GM12878 (cell line): ENCODE data around the gene TAMALIN. TPM values are rescaled to one million over a fixed set of nuclear protein-coding genes. Genes with fewer than 3 reads are reported as not detected.

Source experiments
- ATAC-seq: fragments of 200-7000 bp; cut with Tn5 transposase; 3 replicates; pipeline ENCODE4 v1.9.1; 2020; ENCODE audit warnings: mild to moderate bottlenecking, moderate library complexity
- BruUV-seq: library from RNA; stranded (reverse); fragments of 400-500 nt; replicated peaks from 2 replicates; lab custom pipeline; 2021; lab: Mats Ljungman, UMichigan
- CTCF ChIA-PET: fragments of 300-600 bp; sonication (Branson Sonifier 250); formaldehyde crosslinking; extraction: SDS; loops from one replicate; lab custom pipeline; 2021; ENCODE audit warnings: inconsistent platforms; lab: Yijun Ruan, JAX
- POLR2A ChIA-PET: fragments of 350-600 bp; formaldehyde crosslinking; extraction: SDS; loops from one replicate; lab custom pipeline; 2021; ENCODE audit warnings: inconsistent platforms; lab: Charles Lee
- RAD21 ChIA-PET: fragments of 300-600 bp; sonication (Branson Sonifier 250); formaldehyde crosslinking; loops from one replicate; lab custom pipeline; 2023; ENCODE audit warnings: antibody characterized with exemption; ENCODE audit not compliant: unreplicated experiment; lab: Charles Lee
- SMC1A ChIA-PET: fragments of 300-600 bp; sonication (Branson Sonifier 250); formaldehyde crosslinking; loops from one replicate; lab custom pipeline; 2023; ENCODE audit not compliant: unreplicated experiment, uncharacterized antibody; lab: Charles Lee
- DNase-seq: peaks from one replicate; pipeline ENCODE4 v3.0.0-alpha.2; 2011; ENCODE audit warnings: low read depth, low spot score
- FAIRE-seq: peaks from 3 replicates; lab custom pipeline; 2011; peaks lifted over from hg19 to GRCh38; lab: Jason Lieb, UNC
- H2AFZ ChIP-seq: 2 replicates; pipeline ENCODE4 v1.6.0; 2011; ENCODE audit warnings: low read depth, low read length, control low read depth; ENCODE audit not compliant: control insufficient read depth
- H3K27ac ChIP-seq: 2 replicates; pipeline ENCODE4 v1.5.1; 2011; ENCODE audit warnings: control low read depth; ENCODE audit not compliant: control insufficient read depth, insufficient read depth
- H3K27me3 ChIP-seq, 2 experiments: replicated peaks in 1 of 2; 2 replicates each; pipeline versions ENCODE4 v1.6.0 to v1.6.1; 2011; ENCODE audit warnings: low read length in 1 of 2; ENCODE audit not compliant: control insufficient read depth in 2 of 2, insufficient read depth in 2 of 2
- H3K36me3 ChIP-seq, 2 experiments: 2 replicates each; pipeline ENCODE4 v1.5.1; 2011; ENCODE audit warnings: low read length in 1 of 2; ENCODE audit not compliant: control insufficient read depth in 2 of 2, insufficient read depth in 2 of 2
- H3K4me1 ChIP-seq: 2 replicates; pipeline ENCODE4 v1.6.1; 2011; ENCODE audit warnings: mild to moderate bottlenecking, low read length, moderate library complexity, mixed read lengths; ENCODE audit not compliant: control insufficient read depth, insufficient read depth
- H3K4me2 ChIP-seq: 2 replicates; pipeline ENCODE4 v1.6.0; 2011; ENCODE audit warnings: control low read depth; ENCODE audit not compliant: control insufficient read depth, insufficient read depth
- H3K4me3 ChIP-seq: fragments of 200-600 bp; sonication (generic); 2 replicates; pipeline ENCODE4 v1.5.1; 2016
- H3K79me2 ChIP-seq: 2 replicates; pipeline ENCODE4 v1.6.0; 2011; ENCODE audit warnings: low read length; ENCODE audit not compliant: control insufficient read depth, insufficient read depth
- H3K9ac ChIP-seq: 2 replicates; pipeline ENCODE4 v1.8.0; 2011; ENCODE audit warnings: low read length, control low read depth, mixed read lengths; ENCODE audit not compliant: control insufficient read depth, insufficient read depth
- H3K9me3 ChIP-seq: replicated peaks from 3 replicates; pipeline ENCODE4 v1.5.1; 2011; ENCODE audit warnings: mild to moderate bottlenecking, low read length; ENCODE audit not compliant: control insufficient read depth, insufficient read depth
- H4K20me1 ChIP-seq: 2 replicates; pipeline ENCODE4 v1.6.0; 2011; ENCODE audit not compliant: control insufficient read depth, insufficient read depth
- BMI1 ChIP-seq: fragments of 450-650 bp; IDR thresholded peaks from 2 replicates; pipeline ENCODE4 v1.6.1; 2016; ENCODE audit warnings: mild to moderate bottlenecking, moderate library complexity, borderline replicate concordance
- MEF2A ChIP-seq: IDR thresholded peaks from 2 replicates; pipeline ENCODE4 v1.6.1; 2011; ENCODE audit warnings: low read depth, mild to moderate bottlenecking, low read length, moderate library complexity; ENCODE audit not compliant: insufficient read depth
- MYC ChIP-seq: IDR thresholded peaks from 2 replicates; pipeline ENCODE4 v1.6.1; 2011; ENCODE audit warnings: mild to moderate bottlenecking, low read length, moderate library complexity, inconsistent platforms; ENCODE audit not compliant: insufficient read depth, insufficient replicate concordance, insufficient read length, severe bottlenecking
- NFXL1 ChIP-seq: fragments of 450-650 bp; IDR thresholded peaks from 2 replicates; pipeline ENCODE4 v1.6.1; 2017; ENCODE audit warnings: antibody characterized with exemption, mild to moderate bottlenecking, borderline replicate concordance
- NFYB ChIP-seq: IDR thresholded peaks from 2 replicates; pipeline ENCODE4 v1.6.1; 2011; ENCODE audit warnings: low read depth, mild to moderate bottlenecking, low read length, improper control_type of control experiment, moderate library complexity; ENCODE audit not compliant: insufficient read depth
- NRF1 ChIP-seq: conservative IDR thresholded peaks from 2 replicates; pipeline ENCODE4 v1.6.1; 2011; ENCODE audit warnings: mild to moderate bottlenecking, low read depth, low read length, improper control_type of control experiment
- PAX8 ChIP-seq: fragments of 450-650 bp; IDR thresholded peaks from 2 replicates; pipeline ENCODE4 v1.6.1; 2017; ENCODE audit warnings: mild to moderate bottlenecking, moderate library complexity
- SMAD5 ChIP-seq: IDR thresholded peaks from 2 replicates; pipeline ENCODE4 v1.6.1; 2016; ENCODE audit warnings: antibody characterized with exemption, low read depth
- TCF12 ChIP-seq: IDR thresholded peaks from 2 replicates; pipeline ENCODE4 v1.6.1; 2011; ENCODE audit warnings: low read depth, mild to moderate bottlenecking, low read length
- ZNF274 ChIP-seq: IDR thresholded peaks from one replicate; pipeline ENCODE4 v1.8.0; 2011; ENCODE audit not compliant: insufficient read length, insufficient read depth
- WGBS: methylation state at CpG from one replicate; pipeline ENCODE4 v1.1.6; 2016; ENCODE audit warnings: low lambda C conversion rate; ENCODE audit not compliant: insufficient replicate concordance, insufficient coverage; ENCODE audit errors: missing lambda C conversion rate; 5-methylcytosine and 5-hydroxymethylcytosine counted together
- in situ Hi-C: fragments of 300-500 bp; cut with MboI; formaldehyde crosslinking; loops from 9 replicates; pipeline ENCODE4 v1.14.3; 2018; ENCODE audit warnings: mixed read lengths
- intact Hi-C: fragments of 100-400 bp; cut with micrococcal nuclease; formaldehyde crosslinking; loops from one replicate; pipeline ENCODE4 v1.14.2; 2022; ENCODE audit not compliant: unreplicated experiment
- polyA plus RNA-seq, 11 experiments: library from polyadenylated mRNA; depleted of rRNA in 4 of 11; unstranded in 6 of 11; stranded (reverse) in 5 of 11; fragments of >200 nt; fragmentation: Nextera tagmentation in 4 of 11; fragmentation: Illumina TruSeq in 1 of 11; extraction: Ambion mirVana in 4 of 11; extraction: Trizol in 1 of 11; gene quantifications; 1 replicate in 1 of 11; 2 replicates in 10 of 11; pipeline versions ENCODE4 v1.2.1 to v1.2.3, GENCODE V29; 2011 to 2016; ENCODE audit warnings: inconsistent platforms in 2 of 11, missing spikeins in 2 of 11, low read depth in 1 of 11
- total RNA-seq, 4 experiments: library from RNA; depleted of rRNA in 3 of 4; stranded (reverse); fragments of >200 nt in 3 of 4; fragmentation: Illumina TruSeq in 1 of 4; extraction: Trizol in 1 of 4; gene quantifications; 2 replicates each; pipeline versions ENCODE4 v1.2.1 to v1.2.3, GENCODE V29; 2013 to 2021
- TF ChIP-seq, protein P1 (sequence below): IDR thresholded peaks from 2 replicates; pipeline ENCODE4 v1.6.1; 2012; ENCODE audit warnings: low read length, inconsistent platforms
- TF ChIP-seq, protein P2 (sequence below): fragments of 450-650 bp; formaldehyde crosslinking; IDR thresholded peaks from 2 replicates; pipeline ENCODE4 v1.4.0; 2020; ENCODE audit warnings: mild to moderate bottlenecking, moderate library complexity
- TF ChIP-seq, protein P3 (sequence below): fragments of 450-650 bp; IDR thresholded peaks from 2 replicates; pipeline ENCODE4 v1.6.1; 2017; ENCODE audit warnings: low read depth, mild to moderate bottlenecking, moderate library complexity
- TF ChIP-seq, protein P4 (sequence below): IDR thresholded peaks from 2 replicates; pipeline ENCODE4 v1.6.1; 2011; ENCODE audit warnings: low read depth, mild to moderate bottlenecking, low read length, moderate library complexity, borderline replicate concordance; ENCODE audit errors: extremely low read depth
- TF ChIP-seq, protein P5 (sequence below): fragments of 450-650 bp; IDR thresholded peaks from 2 replicates; pipeline ENCODE4 v1.6.1; 2016; ENCODE audit warnings: mild to moderate bottlenecking

TAMALIN gene
- total and polyA plus RNA-seq, 10 of the 15 experiments (the other 5 are each of a cell fraction or from before 2014, with no cell fraction given): 0.09 to 0.58 (median 0.19) TPM; not detected in 4

DNA sequence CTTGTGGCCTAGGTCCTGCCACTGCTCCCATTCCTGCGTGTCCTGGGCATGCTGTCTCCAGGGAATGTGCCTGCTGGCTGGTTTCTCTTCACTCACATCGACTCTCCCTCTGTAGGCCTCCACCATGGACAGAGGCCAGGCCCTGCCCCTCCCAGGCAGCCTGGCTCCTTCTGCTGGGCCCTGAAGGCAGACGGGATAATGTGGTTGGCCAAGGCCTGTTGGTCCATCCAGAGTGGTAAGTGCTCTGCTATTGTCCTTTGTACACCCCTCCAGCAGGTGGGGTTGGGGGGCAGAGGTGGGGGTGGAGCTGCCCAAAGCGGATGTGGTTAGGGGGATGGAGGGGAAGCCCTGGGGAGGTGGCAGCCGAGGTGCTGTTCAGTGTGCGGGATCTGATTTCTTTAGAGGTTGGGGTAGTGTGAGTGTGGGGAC, 35.0 kb downstream of the TAMALIN start:
- WGBS: 50% methylated on average over 4 of the region's 6 CpGs
- TF ChIP-seq, protein P1, sequence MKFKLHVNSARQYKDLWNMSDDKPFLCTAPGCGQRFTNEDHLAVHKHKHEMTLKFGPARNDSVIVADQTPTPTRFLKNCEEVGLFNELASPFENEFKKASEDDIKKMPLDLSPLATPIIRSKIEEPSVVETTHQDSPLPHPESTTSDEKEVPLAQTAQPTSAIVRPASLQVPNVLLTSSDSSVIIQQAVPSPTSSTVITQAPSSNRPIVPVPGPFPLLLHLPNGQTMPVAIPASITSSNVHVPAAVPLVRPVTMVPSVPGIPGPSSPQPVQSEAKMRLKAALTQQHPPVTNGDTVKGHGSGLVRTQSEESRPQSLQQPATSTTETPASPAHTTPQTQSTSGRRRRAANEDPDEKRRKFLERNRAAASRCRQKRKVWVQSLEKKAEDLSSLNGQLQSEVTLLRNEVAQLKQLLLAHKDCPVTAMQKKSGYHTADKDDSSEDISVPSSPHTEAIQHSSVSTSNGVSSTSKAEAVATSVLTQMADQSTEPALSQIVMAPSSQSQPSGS: no peak
- no peak for TF ChIP-seq PAX8
- TF ChIP-seq, protein P2, sequence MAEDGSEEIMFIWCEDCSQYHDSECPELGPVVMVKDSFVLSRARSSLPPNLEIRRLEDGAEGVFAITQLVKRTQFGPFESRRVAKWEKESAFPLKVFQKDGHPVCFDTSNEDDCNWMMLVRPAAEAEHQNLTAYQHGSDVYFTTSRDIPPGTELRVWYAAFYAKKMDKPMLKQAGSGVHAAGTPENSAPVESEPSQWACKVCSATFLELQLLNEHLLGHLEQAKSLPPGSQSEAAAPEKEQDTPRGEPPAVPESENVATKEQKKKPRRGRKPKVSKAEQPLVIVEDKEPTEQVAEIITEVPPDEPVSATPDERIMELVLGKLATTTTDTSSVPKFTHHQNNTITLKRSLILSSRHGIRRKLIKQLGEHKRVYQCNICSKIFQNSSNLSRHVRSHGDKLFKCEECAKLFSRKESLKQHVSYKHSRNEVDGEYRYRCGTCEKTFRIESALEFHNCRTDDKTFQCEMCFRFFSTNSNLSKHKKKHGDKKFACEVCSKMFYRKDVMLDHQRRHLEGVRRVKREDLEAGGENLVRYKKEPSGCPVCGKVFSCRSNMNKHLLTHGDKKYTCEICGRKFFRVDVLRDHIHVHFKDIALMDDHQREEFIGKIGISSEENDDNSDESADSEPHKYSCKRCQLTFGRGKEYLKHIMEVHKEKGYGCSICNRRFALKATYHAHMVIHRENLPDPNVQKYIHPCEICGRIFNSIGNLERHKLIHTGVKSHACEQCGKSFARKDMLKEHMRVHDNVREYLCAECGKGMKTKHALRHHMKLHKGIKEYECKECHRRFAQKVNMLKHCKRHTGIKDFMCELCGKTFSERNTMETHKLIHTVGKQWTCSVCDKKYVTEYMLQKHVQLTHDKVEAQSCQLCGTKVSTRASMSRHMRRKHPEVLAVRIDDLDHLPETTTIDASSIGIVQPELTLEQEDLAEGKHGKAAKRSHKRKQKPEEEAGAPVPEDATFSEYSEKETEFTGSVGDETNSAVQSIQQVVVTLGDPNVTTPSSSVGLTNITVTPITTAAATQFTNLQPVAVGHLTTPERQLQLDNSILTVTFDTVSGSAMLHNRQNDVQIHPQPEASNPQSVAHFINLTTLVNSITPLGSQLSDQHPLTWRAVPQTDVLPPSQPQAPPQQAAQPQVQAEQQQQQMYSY: no peak
- no peak for TF ChIP-seq SMAD5
- TF ChIP-seq, protein P3, sequence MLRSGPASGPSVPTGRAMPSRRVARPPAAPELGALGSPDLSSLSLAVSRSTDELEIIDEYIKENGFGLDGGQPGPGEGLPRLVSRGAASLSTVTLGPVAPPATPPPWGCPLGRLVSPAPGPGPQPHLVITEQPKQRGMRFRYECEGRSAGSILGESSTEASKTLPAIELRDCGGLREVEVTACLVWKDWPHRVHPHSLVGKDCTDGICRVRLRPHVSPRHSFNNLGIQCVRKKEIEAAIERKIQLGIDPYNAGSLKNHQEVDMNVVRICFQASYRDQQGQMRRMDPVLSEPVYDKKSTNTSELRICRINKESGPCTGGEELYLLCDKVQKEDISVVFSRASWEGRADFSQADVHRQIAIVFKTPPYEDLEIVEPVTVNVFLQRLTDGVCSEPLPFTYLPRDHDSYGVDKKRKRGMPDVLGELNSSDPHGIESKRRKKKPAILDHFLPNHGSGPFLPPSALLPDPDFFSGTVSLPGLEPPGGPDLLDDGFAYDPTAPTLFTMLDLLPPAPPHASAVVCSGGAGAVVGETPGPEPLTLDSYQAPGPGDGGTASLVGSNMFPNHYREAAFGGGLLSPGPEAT: no peak
- TF ChIP-seq, protein P4, sequence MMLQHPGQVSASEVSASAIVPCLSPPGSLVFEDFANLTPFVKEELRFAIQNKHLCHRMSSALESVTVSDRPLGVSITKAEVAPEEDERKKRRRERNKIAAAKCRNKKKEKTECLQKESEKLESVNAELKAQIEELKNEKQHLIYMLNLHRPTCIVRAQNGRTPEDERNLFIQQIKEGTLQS: no peak
- no peak for TF ChIP-seq NRF1
- no peak for TF ChIP-seq MYC
- no peak for TF ChIP-seq TCF12
- no peak for TF ChIP-seq ZNF274
- TF ChIP-seq BMI1: no peak
- TF ChIP-seq MEF2A: no peak
- TF ChIP-seq, protein P5, sequence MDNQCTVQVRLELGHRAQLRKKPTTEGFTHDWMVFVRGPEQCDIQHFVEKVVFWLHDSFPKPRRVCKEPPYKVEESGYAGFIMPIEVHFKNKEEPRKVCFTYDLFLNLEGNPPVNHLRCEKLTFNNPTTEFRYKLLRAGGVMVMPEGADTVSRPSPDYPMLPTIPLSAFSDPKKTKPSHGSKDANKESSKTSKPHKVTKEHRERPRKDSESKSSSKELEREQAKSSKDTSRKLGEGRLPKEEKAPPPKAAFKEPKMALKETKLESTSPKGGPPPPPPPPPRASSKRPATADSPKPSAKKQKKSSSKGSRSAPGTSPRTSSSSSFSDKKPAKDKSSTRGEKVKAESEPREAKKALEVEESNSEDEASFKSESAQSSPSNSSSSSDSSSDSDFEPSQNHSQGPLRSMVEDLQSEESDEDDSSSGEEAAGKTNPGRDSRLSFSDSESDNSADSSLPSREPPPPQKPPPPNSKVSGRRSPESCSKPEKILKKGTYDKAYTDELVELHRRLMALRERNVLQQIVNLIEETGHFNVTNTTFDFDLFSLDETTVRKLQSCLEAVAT: no peak
- no peak for TF ChIP-seq NFYB
- no peak for TF ChIP-seq NFXL1

More for the DNA sequence above, 35.0 kb downstream of the TAMALIN start:
- ChIA-PET RAD21 (interaction anchor here (1.5 to 1.7 kb wide), 2 partner anchors 9 kb away, joined by 3 to 6 read pairs; partner anchors contain the start of gene NR4A1), SMC1A (interaction anchor here (1.5 kb wide), 1 partner anchor 15 kb away, joined by 4 read pairs; no protein-coding TSS in a partner anchor), CTCF (interaction anchor here (1.0 to 4.2 kb wide), 3 partner anchors 9 to 80 kb away, joined by 3 to 36 read pairs (median 6); partner anchors contain the start of gene NR4A1), POLR2A (interaction anchor here (0.6 to 1.7 kb wide), 3 partner anchors 9 to 35 kb away, joined by 3 to 10 read pairs (median 3); partner anchors contain the start of gene NR4A1)
- Histone ChIP-seq H3K4me1 (peaks cover 15% of the 10 kb centered on the region), H3K4me2 (peak overlapping the region; percentile 54; the same call in 1 of the 2 replicates), H3K4me3 (no peak overlapping the region), H3K27me3 (no peaks in the 10 kb centered on the region), H4K20me1 (no peaks in the 10 kb centered on the region), H2AFZ (peak overlapping the region; percentile 28), H3K9me3 (no peaks in the 10 kb centered on the region), H3K36me3 (no peaks in the 10 kb centered on the region), H3K9ac (no peak overlapping the region), H3K27ac (no peak overlapping the region; the same call in 1 of the 2 replicates), H3K79me2 (no peaks in the 10 kb centered on the region)
- in situ Hi-C loops: no loop called here
- intact Hi-C loops: no loop called here
- ATAC-seq (peak; percentile 66), FAIRE-seq (no peak), DNase-seq (no peak)
- no TSS peak for BruUV-seq
